ENCODE data around the gene ELMO2.

ELMO2 gene

DNA sequence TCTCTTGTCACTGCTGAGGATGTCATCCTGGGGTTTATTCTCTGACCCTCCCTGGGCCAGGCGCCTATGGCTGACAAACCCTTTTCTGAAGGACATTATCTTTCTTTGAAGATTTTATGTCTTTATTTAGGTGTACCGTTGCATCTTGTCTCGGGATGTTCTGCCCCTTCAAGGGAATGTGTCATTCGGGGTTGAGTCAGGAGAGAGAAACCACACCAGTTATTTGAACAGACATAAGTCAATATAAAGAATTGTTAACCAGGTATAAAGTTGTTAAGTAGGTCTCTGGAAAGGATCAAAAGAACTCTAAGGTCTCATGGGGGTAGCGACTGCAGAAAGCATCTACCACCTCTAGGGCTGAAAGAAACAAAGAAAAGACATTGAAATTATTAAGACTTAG lies 8.2 kb upstream of the ELMO2 start:
- H3K9me3 Mint-ChIP-seq, result peaks cover 3% of the 10 kb centered on the region
- no peaks in the 10 kb centered on the region for H3K27me3 Mint-ChIP-seq (ENCODE audit: low read depth)
- no peak overlapping the region for H3K27ac Mint-ChIP-seq
- H3K36me3 Mint-ChIP-seq (ENCODE audit: low read depth), result no peaks in the 10 kb centered on the region
- no peak overlapping the region for H3K4me3 Mint-ChIP-seq
- TF ChIP-seq, protein P1, sequence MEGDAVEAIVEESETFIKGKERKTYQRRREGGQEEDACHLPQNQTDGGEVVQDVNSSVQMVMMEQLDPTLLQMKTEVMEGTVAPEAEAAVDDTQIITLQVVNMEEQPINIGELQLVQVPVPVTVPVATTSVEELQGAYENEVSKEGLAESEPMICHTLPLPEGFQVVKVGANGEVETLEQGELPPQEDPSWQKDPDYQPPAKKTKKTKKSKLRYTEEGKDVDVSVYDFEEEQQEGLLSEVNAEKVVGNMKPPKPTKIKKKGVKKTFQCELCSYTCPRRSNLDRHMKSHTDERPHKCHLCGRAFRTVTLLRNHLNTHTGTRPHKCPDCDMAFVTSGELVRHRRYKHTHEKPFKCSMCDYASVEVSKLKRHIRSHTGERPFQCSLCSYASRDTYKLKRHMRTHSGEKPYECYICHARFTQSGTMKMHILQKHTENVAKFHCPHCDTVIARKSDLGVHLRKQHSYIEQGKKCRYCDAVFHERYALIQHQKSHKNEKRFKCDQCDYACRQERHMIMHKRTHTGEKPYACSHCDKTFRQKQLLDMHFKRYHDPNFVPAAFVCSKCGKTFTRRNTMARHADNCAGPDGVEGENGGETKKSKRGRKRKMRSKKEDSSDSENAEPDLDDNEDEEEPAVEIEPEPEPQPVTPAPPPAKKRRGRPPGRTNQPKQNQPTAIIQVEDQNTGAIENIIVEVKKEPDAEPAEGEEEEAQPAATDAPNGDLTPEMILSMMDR (IDR thresholded peaks at IDR 0.05; ENCODE audit: unreplicated experiment in 3 of 3), result no peak
- peaks cover 20% of the 10 kb centered on the region for H3K4me1 Mint-ChIP-seq

DNA sequence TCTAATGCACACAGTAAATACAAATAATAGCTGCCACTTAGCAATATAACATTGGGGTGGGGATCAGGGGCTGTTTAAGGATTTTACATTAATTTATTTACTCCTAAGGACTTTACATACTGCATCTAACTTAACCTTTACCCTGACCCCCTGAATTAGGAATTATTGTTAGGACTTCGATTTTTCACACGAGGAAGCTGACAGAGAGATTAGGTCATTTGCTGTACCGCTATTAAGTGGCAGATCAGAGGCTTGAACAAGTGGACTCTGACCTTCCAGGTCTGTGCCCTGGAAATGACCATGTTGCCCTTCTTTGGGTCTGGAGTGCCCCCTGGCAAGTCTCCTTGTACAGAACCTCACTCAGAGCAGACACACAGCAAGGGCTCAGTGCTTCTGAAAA lies 5.2 kb upstream of the ELMO2 start:
- Mint-ChIP-seq H3K4me1 (peaks cover 32% of the 10 kb centered on the region), H3K27me3 (ENCODE audit: low read depth) (no peaks in the 10 kb centered on the region), H3K36me3 (ENCODE audit: low read depth) (no peaks in the 10 kb centered on the region), H3K4me3 (peak overlapping the region in 1 of 3 experiments; percentile 31), H3K9me3 (peaks cover under 1% of the 10 kb centered on the region), H3K27ac (peak overlapping the region in 1 of 3 experiments; percentile 53)
- TF ChIP-seq, protein P1 (IDR thresholded peaks at IDR 0.05; ENCODE audit: unreplicated experiment in 3 of 3), result no peak

DNA sequence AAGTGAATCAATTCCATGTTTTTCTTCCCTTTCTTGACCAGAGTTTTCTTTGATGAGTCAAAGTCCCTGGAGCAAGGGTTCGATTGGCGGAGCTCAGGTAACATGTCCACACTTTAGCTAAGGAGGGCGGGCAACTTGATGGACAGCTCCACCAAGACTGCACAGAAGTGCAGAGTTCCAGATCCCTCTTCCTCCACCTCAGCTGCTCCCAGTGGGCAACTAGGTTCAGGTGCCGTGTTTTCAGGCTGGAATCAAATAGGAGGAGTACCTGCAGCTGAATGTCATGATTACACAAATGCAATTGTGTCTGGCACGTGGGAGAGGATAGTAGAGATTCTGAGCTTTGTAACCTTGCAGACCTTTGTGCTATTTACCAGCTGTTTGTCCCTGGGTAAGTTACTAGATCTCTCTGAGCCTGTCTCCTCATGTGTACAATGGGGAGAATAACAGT lies 1.9 kb upstream of the ELMO2 start:
- H3K4me1 Mint-ChIP-seq, result peaks cover 38% of the 10 kb centered on the region
- no peaks in the 10 kb centered on the region for H3K9me3 Mint-ChIP-seq
- H3K4me3 Mint-ChIP-seq, result peak overlapping the region; percentile 18 to 92 (median 90)
- TF ChIP-seq, protein P1 (IDR thresholded peaks at IDR 0.05; ENCODE audit: unreplicated experiment in 3 of 3), result no peak
- peak overlapping the region in 1 of 3 experiments; percentile 97 for H3K27ac Mint-ChIP-seq
- no peaks in the 10 kb centered on the region for H3K27me3 Mint-ChIP-seq (ENCODE audit: low read depth)
- H3K36me3 Mint-ChIP-seq (ENCODE audit: low read depth), result no peaks in the 10 kb centered on the region

DNA sequence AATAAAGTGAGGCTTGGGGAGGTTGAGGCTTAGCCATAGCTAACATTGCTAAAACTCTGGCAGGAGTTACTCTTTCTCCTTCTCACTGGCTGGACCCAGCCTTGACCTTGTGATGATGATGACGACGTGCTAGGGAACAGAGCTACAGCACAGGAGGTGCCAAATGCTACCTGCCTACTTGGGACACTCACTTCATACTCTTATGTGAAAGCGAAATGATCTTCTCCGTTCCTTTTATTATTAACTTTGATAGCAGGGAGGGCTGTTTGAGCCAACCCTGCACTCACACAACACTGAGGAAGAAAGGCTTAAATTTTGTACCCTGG lies 1.2 kb upstream of the ELMO2 start:
- H3K27me3 Mint-ChIP-seq (ENCODE audit: low read depth), result no peaks in the 10 kb centered on the region
- peak overlapping the region in 2 of 3 experiments; percentile 32 to 97 for H3K27ac Mint-ChIP-seq
- H3K36me3 Mint-ChIP-seq (ENCODE audit: low read depth), result no peaks in the 10 kb centered on the region
- TF ChIP-seq, protein P1 (IDR thresholded peaks at IDR 0.05; ENCODE audit: unreplicated experiment in 3 of 3), result no peak
- H3K4me1 Mint-ChIP-seq, result peaks cover 43% of the 10 kb centered on the region
- H3K9me3 Mint-ChIP-seq, result no peaks in the 10 kb centered on the region
- peak overlapping the region; percentile 61 to 92 (median 90) for H3K4me3 Mint-ChIP-seq

DNA sequence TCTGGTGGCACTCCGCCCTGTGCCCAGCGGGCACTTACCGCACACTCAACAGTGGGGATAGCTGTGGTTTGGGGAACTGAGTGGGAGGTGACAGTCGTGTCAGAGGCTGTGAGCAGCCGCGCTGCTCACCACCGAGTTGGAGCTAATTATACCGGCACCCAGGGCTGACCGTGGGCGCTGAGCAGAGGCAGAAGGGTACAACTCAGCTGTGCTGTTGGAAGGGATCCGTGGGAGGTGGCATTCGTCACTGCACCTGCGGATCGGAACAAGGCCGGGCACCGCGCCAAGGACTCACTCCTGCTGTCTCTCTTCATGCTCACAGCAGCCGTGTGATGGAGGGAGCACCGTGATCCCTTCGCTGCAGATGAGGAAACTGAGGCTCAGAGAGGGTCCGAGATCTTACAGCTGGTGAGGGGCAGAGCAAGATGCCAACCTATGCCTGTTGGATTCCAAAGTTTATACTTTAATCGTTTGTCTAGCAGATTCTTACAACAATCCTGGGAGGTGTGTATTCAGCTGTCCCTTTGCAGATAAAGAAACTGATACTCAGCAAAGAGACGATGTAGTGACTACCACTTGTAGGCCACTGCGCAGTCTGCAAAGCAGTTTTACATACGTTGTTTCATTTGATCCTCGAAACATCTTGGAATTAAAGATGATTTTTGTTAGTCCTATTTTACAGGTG lies 713 bp upstream of the ELMO2 start:
- H3K27me3 Mint-ChIP-seq (ENCODE audit: low read depth), result no peaks in the 10 kb centered on the region
- TF ChIP-seq, protein P1 (IDR thresholded peaks at IDR 0.05; ENCODE audit: unreplicated experiment in 3 of 3), result no peak
- H3K4me3 Mint-ChIP-seq, result peak overlapping the region; percentile 87 to 92 (median 90)
- H3K9me3 Mint-ChIP-seq, result no peaks in the 10 kb centered on the region
- H3K4me1 Mint-ChIP-seq, result peaks cover 48% of the 10 kb centered on the region
- H3K27ac Mint-ChIP-seq, result peak overlapping the region; percentile 85 to 97 (median 97)
- no peaks in the 10 kb centered on the region for H3K36me3 Mint-ChIP-seq (ENCODE audit: low read depth)

DNA sequence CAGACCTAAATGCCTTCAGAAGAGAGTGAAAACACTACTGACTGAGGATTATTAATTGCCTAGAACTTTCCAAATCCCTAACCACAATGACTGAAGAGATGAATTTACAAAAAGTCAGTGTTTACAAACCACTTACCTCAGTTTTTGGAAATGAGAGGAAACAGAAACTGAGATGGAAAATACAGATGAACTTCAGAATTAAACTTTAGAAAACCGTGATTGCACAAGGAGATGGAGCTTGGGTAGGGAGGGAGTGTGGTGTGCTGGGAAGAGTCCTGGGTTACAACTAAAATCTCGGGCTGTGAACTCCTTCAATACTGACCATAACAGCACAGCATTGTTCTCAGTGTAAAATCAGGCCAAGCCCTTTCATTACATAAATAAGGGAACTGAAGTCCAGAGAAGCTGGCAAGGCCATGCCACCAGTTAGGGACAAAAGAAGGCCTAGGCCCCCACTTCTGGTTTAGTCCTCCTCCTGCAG lies 4.0 kb downstream of the ELMO2 start:
- Mint-ChIP-seq H3K27ac (peak overlapping the region; percentile 60 to 93 (median 91)), H3K4me3 (peak overlapping the region; percentile 10 to 54 (median 54)), H3K36me3 (ENCODE audit: low read depth) (peaks cover 7% of the 10 kb centered on the region), H3K4me1 (peaks cover 66% of the 10 kb centered on the region), H3K9me3 (no peaks in the 10 kb centered on the region), H3K27me3 (ENCODE audit: low read depth) (no peaks in the 10 kb centered on the region)
- TF ChIP-seq, protein P1 (IDR thresholded peaks at IDR 0.05; ENCODE audit: unreplicated experiment in 3 of 3), result no peak

Measured in nephron (organoid).